Measurements from ENCODE around the gene TNFRSF21. TPM values are rescaled to one million over a fixed set of nuclear protein-coding genes. Genes with fewer than 3 reads are reported as not detected.

TNFRSF21 gene
- total and polyA plus RNA-seq, 2 of the 8 experiments (the other 6 are each of a cell fraction or from before 2014, with no cell fraction given), result 16.4 to 52.7 TPM

DNA sequence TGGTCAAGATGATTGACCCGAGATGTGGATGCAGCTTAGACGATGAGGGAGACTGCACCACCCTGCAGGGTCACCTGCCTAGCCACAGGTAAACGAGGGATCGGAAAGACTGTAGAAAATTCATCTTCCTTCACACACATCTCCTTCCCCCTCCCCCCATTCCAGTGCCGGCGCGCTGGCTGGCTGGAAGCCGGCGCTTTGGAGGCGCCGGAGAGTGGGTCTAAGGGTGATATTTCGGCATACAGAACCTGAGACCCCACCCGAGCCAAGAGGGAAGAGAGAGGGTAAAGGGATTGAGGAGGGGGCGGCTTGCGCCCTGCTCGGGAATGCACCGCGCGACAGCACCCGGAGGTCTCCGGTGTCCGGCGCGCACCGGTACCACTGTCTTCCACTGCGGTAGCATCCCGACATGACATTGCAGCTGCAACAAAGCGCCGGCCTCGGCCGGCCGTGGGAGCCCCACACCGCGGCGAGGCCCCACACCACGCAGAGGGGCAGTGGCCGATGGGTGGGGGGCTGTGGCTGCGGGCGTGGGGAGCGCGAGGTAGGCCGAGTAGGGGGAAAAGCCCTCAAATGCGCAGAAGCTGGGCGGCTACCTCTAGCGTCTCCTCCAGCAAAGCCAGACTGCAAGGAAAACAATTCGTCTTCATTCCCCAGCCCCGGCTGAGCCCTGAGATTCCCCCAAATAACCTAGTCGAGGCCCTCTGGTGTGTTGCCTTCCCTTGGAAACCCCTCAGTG, 984 bp downstream of the TNFRSF21 start:
- Histone ChIP-seq H3K9ac (replicated peaks in 1 of 4; ENCODE audit: extremely low read depth in 1 of 4, low read depth in 3 of 4, low read length in 3 of 4) (peak overlapping the region; percentile 78 to 96 (median 90)), H2AK5ac (ENCODE audit: low read depth, low read length) (0 out of 2 replicates have a peak overlapping the region, but pooled peaks have one; percentile 65), H3K23me2 (ENCODE audit: low read depth, low read length) (peaks cover 5% of the 10 kb centered on the region), H3K4me1 (replicated peaks in 1 of 4; ENCODE audit: control insufficient read depth in 3 of 4, insufficient read depth in 4 of 4, low read length in 3 of 4) (peaks cover 0 to 17% (median 5%) of the 10 kb centered on the region in 4 experiments; a peak in 5 of 7 replicates), H3K4ac (replicated peaks; ENCODE audit: insufficient read length, low read depth, low read length) (no peak overlapping the region), H3K36me3 (ENCODE audit: control insufficient read depth in 2 of 4, insufficient read depth in 4 of 4, low read length in 3 of 4) (no peaks in the 10 kb centered on the region), H3K14ac (ENCODE audit: insufficient read length) (no peak overlapping the region), H3K4me3 (ENCODE audit: extremely low read depth in 1 of 4, insufficient read depth in 2 of 4, low read depth in 3 of 4, low read length in 4 of 4) (peak overlapping the region; percentile 79 to 93 (median 88)), H3K18ac (ENCODE audit: extremely low read depth, low read length) (peak overlapping the region; percentile 6; the same call in 1 of the 2 replicates), H2BK15ac (ENCODE audit: low read length) (no peak overlapping the region), H2BK20ac (ENCODE audit: low read length) (no peak overlapping the region), H4K5ac (ENCODE audit: insufficient read length, low read depth, low read length) (no peak overlapping the region), H3K56ac (replicated peaks; ENCODE audit: insufficient read length, low read depth, low read length) (peak overlapping the region; percentile 67), H2BK12ac (ENCODE audit: low read depth, low read length) (no peak overlapping the region), H3K4me2 (ENCODE audit: insufficient read depth in 1 of 2, low read depth in 2 of 2, low read length in 2 of 2) (peak overlapping the region; percentile 93 to 94), H2BK120ac (replicated peaks; ENCODE audit: low read depth, low read length) (no peak overlapping the region), H4K20me1 (replicated peaks in 1 of 2; ENCODE audit: control insufficient read depth in 1 of 2, insufficient read depth in 2 of 2, low read length in 2 of 2) (peaks cover 5 to 6% of the 10 kb centered on the region in 2 experiments), H3K79me2 (ENCODE audit: control insufficient read depth in 1 of 2, insufficient read depth in 2 of 2, low read length in 2 of 2) (peaks cover 26 to 54% of the 10 kb centered on the region in 2 experiments), H2BK5ac (ENCODE audit: low read depth, low read length) (no peak overlapping the region), H3K23ac (ENCODE audit: insufficient read length) (no peak overlapping the region), H2AFZ (ENCODE audit: low read length) (no peak overlapping the region), H3K27me3 (replicated peaks in 1 of 4; ENCODE audit: control insufficient read depth in 3 of 4, extremely low read depth in 1 of 4, insufficient read depth in 3 of 4, low read length in 3 of 4) (no peaks in the 10 kb centered on the region), H3K79me1 (ENCODE audit: low read depth, low read length) (0 out of 2 replicates have a peak, but pooled peaks cover 4% of the 10 kb centered on the region), H3K27ac (ENCODE audit: low read depth, low read length) (no peak overlapping the region; the same call in 1 of the 2 replicates), H4K8ac (ENCODE audit: extremely low read depth, insufficient read depth, low read length) (peak overlapping the region; percentile 96), H3K9me3 (ENCODE audit: insufficient read depth in 2 of 2, low read depth in 1 of 2, low read length in 1 of 2) (no peaks in the 10 kb centered on the region; a peak in 1 of 4 replicates), H4K91ac (replicated peaks; ENCODE audit: insufficient read length, low read length) (peak overlapping the region; percentile 38)
- ChIA-PET POLR2A (ENCODE audit: partially characterized antibody) (interaction anchor here (0.6 to 1.7 kb wide), 7 partner anchors 9 to 211 kb away, joined by 3 to 8 read pairs (median 5); partner anchors contain the start of gene CD2AP), CTCF (ENCODE audit: partially characterized antibody) (interaction anchor here (0.6 to 3.6 kb wide), 13 partner anchors 11 to 216 kb away, joined by 3 to 27 read pairs (median 3); no protein-coding TSS in a partner anchor)
- FAIRE-seq (no peak), DNase-seq (ENCODE audit: low read depth in 1 of 2, low spot score in 2 of 2) (peak in 1 of 2 experiments; percentile 77)
- 1% methylated on average over 34 of the region's 48 CpGs; no CpG with 5 or more reads in 1 of the 2 experiments for WGBS, 2 experiments (ENCODE audit: extremely low coverage in 1 of 2, insufficient coverage in 1 of 2, insufficient read length in 1 of 2, insufficient replicate concordance in 2 of 2, low coverage in 1 of 2, low lambda C conversion rate in 2 of 2, missing lambda C conversion rate in 1 of 2)
- TF ChIP-seq SAP30 (IDR thresholded peaks at IDR 0.05; ENCODE audit: insufficient read depth, insufficient replicate concordance, low read length) (peak; percentile 74), EP300 (IDR thresholded peaks at IDR 0.05; ENCODE audit: borderline replicate concordance in 1 of 2, low read depth in 2 of 2, low read length in 2 of 2) (no peak)
